Activated CD4-positive, alpha-beta T cell treated with anti-CD3 and anti-CD28 coated beads for 24 hours (primary cell): ENCODE measurements around the gene KIRREL1.

Source experiments
- DNase-seq, 2 donors: peaks; one replicate each; pipeline ENCODE4 v3.0.0-alpha.2; 2020; ENCODE audit warnings: low read depth in 2 of 2

The KIRREL1 gene

GRCh38 chr1:157975228-157975950 lies 18.1 kb upstream of the KIRREL1 start:
- DNase-seq, result no peak

DNA sequence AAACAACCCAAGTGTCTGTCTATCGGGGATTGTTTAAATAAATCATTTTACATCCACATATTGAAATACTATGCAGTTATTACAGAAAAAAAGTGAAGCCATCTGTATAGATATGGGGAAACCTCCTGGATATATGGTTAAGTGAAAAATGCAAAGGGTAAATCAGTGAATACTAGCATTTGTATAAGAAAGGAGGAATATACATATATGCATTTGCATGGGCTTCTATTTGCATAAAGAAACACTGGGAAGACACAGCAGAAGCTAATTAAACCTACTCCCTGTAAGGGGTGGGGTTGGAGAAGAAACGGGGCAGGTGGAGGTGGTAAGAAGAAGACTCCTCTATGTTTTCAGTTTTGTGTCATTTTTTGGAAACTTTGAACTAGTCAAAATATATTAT lies 16.6 kb upstream of the KIRREL1 start:
- DNase-seq, result no peak

- DNase-seq, result no peak
Measured at GRCh38 chr1:157978586-157979403, 14.7 kb upstream of the KIRREL1 start.

DNA sequence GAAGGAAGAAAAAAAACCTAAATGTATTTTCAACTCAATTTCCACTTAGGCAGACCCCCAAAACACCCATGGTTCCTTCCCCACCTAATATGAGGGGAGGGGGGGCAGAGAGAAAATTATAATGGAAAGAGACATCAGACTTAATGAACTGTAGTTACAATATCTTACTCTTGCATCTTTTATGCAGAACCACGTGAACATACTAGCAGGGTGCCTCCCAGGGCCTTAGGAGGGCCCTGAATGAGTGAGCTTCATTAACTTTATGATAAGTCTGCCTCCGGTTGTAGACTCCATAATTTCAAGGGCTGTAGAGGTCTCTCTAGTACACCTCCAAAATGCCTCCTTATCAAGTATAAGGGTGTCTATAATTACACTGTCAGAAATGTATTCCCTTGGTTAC lies 11.3 kb upstream of the KIRREL1 start:
- no peak for DNase-seq

- no peak for DNase-seq
Measured at GRCh38 chr1:157983787-157984186, 9.7 kb upstream of the KIRREL1 start.

- no peak for DNase-seq
Measured at GRCh38 chr1:157984469-157984868, 9.0 kb upstream of the KIRREL1 start.

DNA sequence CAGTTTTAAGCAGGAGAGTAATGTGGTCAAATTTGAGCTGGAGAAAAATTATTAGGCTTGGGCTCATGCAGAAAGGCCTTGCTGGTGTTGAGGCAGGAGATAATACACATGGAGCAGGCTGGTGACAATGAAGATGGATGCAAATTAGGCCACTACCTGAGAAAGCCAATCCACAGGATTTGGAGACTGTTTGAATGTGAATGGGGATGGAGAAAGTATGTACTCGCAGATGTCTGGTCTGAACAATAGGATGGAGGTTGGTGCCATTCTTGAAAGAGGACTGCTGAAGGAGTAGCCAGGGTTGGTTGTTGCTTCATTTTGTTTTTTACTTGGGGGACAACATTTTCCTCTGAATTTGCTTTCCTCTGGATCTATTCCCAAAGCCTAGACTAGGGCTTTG lies 8.0 kb upstream of the KIRREL1 start:
- DNase-seq, result no peak

DNA sequence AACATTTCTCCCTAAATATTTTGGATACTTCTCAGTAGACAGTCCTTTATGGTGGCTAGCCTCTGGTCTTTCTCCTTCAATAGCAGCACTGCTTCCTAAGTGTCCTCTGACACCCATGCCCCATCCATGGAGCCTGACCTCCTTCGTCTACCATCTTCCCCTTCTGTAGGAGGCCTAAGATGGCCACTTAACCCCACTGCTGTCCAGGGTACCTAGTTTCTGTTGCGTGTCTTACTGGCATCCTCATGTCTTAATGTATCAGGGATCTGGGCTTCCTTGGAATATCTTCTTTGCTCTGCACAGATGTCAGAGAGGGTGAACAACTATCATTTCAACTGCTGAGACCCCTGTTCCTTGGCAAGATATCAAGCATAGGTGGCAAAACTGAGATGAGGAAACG lies 5.4 kb upstream of the KIRREL1 start:
- no peak for DNase-seq

GRCh38 chr1:157992031-157992832 lies 1.2 kb upstream of the KIRREL1 start:
- DNase-seq, result peak; percentile 28 to 38

GRCh38 chr1:157992833-157993146 lies 655 bp upstream of the KIRREL1 start:
- DNase-seq, result no peak

- DNase-seq, result no peak
Measured at GRCh38 chr1:157993918-157994605, 617 bp downstream of the KIRREL1 start.

DNA sequence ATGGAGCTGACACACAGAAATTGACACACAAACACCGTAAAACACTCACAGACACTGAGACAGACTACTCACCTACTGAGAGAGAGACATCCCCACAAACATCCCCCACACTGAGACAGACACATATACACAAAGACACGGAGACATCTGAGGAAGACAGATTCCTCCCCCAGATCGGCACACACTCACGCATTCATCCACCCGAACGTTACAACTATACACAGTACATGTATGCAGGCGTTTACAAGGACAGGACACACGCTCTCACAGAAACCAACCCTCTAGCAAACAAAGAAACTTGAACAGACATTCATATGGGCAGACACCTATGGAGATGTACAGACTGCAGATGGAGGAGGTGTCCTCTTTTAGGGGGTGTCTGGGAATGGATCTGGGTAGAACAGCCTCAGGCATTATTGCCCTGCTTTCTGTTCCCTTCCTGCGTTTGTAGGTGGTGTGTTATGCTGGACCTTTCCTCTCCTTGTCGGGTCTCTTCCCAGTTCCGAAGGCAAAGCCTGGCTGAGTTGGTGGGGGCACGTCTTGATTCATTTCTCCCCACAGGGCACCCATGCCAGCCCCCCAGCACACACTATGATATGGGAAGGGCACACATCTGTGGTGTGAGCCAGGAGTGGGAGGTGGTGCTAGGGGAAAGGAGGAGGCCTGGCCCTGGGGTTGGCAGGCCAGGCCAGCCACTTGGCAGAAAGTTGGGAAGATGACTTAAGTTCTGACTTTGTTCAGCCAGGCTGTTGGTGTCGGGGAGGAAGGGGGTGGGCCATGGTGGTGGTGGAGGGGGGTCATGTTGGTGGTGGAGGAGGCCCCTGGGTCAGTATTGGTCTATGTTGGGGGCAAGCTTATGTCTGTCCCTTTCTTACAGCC lies 1.5 kb downstream of the KIRREL1 start:
- no peak for DNase-seq

GRCh38 chr1:157995583-157996169 lies 2.2 kb downstream of the KIRREL1 start:
- DNase-seq, result no peak

DNA sequence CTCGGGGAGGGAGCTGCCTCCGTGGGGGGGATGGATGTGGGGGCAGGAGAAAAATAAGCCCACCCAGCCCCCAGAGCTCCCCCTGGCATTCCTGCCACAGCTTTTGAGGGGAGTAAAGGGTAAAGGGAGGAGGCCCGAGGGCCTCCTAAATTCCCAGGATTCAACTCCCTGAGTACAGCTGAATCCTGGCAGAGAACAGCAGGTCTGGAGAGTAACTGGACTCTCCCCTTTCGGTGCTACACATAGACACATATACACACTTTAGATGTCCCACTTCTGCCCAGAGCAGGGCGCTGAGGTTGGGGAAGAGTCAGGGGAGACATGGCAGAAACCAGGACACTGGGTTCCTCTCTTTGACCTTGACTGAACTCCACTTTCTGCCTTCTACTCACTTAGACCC lies 3.0 kb downstream of the KIRREL1 start:
- DNase-seq, result no peak

GRCh38 chr1:158000507-158000906 lies 7.1 kb downstream of the KIRREL1 start:
- no peak for DNase-seq

- no peak for DNase-seq
Measured at GRCh38 chr1:158002022-158002630, 8.7 kb downstream of the KIRREL1 start.

DNA sequence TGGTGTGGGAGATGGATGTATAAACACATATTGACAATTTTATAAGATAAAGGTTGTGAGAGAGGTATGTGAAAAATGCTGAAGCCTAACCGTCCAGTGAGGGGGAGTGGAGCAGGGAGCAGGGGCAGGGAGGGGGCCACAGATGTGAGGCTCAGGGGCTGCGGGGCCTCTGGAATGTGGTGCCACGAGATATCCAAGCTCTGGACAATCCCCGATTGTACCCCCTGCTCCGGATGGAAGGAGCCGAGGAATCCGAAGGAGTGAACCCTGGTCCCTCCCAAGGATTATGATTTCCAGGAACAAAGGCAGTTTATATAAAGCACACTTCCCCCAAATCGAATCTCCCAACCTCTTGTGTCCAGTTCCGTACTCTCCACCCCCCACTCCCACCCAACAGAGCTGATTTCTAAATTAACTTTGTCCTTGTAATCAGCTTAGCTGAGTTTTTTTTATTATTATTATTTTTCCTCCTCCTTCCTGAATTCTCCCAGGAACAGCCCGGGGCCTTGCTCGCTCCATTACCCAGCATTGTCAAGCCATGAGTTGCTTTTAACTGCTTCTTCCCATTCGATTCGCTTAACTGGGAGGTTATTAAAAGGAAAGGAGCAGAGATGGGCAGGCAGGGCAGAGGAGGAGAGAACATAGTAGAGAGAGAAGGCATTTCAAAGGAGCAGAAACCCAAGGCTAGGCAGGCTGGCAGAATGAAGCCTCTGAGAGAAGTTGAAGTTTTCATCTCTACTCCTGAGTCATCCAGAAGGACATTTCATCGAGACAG lies 9.4 kb downstream of the KIRREL1 start:
- no peak for DNase-seq

- DNase-seq, result no peak
Measured at GRCh38 chr1:158003406-158003800, 10.0 kb downstream of the KIRREL1 start.

- DNase-seq, result no peak
Measured at GRCh38 chr1:158005224-158005623, 11.8 kb downstream of the KIRREL1 start.
